ENCODE measurements around the gene PITRM1.

The PITRM1 gene

DNA sequence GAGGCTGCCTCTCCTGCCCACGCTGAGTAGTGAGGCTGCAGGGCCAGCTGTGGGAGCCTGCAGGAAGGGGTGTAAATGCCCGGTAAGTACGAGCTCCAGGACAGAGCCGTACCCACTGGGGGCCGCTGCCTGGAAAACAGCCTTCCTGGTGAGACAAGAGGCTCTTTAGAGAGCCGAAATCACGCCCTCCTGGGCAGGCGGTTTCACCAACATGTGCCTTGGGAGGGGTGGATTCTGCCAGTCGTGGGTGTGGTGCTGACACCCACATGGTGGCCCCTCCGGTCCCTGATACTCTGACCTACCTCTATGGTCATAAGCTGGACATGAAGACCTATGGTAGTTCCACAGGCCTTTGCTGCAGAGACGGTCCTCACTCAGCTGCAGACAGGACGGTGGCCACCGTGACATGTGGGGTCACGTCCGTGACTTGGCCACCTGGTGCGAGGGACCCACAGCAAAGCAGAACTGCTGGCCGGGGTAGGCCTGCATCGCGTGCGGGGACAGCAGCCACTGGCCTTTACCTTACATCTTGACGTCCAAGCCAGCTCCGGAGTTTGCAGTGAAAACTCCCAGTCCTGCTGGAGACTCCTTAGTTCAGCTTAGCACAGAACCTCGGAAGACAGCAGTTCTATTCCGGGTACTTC lies 46.9 kb downstream of the PITRM1 start:
- TF ChIP-seq, protein P1, sequence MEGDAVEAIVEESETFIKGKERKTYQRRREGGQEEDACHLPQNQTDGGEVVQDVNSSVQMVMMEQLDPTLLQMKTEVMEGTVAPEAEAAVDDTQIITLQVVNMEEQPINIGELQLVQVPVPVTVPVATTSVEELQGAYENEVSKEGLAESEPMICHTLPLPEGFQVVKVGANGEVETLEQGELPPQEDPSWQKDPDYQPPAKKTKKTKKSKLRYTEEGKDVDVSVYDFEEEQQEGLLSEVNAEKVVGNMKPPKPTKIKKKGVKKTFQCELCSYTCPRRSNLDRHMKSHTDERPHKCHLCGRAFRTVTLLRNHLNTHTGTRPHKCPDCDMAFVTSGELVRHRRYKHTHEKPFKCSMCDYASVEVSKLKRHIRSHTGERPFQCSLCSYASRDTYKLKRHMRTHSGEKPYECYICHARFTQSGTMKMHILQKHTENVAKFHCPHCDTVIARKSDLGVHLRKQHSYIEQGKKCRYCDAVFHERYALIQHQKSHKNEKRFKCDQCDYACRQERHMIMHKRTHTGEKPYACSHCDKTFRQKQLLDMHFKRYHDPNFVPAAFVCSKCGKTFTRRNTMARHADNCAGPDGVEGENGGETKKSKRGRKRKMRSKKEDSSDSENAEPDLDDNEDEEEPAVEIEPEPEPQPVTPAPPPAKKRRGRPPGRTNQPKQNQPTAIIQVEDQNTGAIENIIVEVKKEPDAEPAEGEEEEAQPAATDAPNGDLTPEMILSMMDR (conservative IDR thresholded peaks at IDR 0.05), result no peak
- TF ChIP-seq ZFX (IDR thresholded peaks at IDR 0.05), result no peak
- H3K27ac ChIP-seq, result no peak overlapping the region

DNA sequence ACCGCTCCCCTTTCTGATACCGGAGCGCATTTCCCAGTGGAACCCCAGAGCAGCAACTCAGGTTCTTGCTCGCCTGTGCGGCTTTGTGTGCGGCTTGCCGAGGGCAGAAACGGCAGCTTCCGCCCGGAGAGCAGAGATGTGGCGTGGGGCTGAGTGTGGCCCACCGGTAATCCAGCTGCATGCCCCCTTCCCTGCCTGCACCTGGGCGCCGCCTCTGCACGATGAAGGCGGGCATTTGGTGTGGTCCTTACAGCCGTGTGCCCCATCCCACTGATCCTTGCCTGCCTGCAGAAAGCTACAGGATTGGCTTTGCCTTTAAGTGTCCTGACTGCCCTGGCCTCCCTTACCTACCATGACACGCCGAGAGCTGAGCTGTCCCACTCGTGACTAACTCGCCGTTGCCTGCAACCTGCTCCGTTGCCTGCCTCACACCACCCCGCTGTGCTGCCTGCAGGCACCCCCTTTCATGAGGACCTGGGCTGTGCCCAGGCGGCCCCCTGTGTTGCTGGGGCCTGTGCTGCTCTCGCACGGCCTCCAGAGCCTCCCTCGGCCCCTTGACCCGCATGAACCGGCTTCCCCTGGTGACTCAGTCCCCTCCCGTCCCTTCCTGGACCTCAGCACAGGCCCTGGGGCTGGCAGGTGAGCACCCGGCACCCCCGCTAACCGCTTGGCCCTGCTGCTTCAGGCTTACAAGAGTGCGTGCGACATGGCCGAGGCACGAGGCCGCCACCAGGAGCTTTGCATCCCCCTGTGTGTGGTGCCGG lies 48.0 kb downstream of the PITRM1 start:
- no peak overlapping the region for H3K27ac ChIP-seq
- TF ChIP-seq ZFX (IDR thresholded peaks at IDR 0.05), result no peak
- TF ChIP-seq, protein P1 (conservative IDR thresholded peaks at IDR 0.05), result no peak

DNA sequence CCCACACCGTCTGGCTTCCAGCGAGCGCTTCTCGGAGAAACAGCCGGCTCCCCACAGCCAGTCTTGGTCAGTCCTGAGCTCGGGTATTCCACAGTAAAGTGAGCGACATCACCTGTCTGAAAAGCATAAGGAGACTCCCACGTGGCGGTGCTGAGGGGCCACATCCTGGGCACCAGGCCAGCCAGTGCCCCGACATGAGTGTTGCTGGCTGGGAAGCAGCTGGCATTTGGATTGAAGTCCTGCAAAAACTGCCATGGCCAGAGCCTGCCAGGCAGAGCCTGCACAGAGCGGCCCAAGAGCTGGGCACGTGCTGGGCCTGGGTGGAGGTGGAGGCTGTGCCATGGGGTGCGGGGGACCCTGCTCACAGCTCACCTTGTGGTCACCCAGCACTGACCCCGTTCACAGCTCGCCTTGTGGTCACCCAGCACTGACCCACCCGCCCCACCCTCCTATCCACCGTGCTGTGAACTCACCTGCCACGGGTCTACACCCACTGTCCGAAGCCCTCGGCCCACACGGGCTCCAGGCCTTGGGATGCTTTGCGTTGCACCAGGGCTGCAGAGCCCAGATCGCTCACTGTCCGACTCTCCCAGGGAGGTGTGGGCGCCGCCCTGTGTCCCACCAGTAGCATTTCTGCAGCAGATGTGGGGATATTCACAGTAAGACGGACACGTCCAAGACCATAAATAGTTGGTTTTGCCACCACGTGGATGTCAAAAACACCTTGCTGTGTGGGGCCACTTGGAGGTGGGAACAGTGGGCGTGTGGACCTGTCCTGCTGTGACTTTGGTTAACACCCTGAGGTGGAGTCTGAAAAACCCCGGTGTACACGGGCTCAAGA lies 48.8 kb downstream of the PITRM1 start:
- TF ChIP-seq ZFX (IDR thresholded peaks at IDR 0.05), result no peak
- TF ChIP-seq, protein P1 (conservative IDR thresholded peaks at IDR 0.05), result no peak
- no peak overlapping the region for H3K27ac ChIP-seq

DNA sequence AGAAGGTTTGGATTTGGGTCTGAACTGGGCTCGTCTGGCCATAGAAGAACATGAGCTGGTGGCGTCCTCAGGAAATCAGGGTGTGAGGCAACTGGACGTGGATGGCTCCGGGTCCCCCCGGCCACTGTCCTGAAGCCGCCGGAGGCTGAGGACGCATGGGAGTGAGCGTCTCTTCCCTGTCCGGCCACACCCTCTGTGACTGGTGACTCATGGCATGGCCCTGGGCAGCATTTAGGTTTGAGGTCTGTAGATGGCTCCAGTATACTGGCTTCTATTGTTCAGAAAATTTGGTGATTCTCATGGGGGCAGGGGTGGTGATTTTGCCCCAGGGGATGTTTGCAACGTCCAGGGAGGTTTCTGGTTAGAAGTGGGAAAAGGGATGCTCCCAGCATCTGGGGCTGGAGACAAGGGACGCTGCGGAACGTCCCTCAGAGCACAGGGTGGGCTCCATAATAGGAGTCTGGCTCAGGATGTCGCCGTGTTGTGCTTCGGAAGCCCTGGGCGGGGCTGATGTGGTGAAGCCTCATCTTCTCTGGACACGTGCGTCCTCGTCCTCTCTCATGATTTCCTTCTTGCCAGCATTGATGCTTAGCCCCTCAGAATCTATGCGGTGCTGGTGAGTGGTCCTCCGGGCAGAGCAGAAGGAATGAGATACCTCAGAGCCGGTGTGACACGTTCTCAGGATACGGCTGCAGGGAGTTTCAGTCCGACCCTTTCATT lies 49.9 kb downstream of the PITRM1 start:
- TF ChIP-seq, protein P1 (conservative IDR thresholded peaks at IDR 0.05), result no peak
- no peak for TF ChIP-seq ZFX (IDR thresholded peaks at IDR 0.05)
- no peak overlapping the region for H3K27ac ChIP-seq

DNA sequence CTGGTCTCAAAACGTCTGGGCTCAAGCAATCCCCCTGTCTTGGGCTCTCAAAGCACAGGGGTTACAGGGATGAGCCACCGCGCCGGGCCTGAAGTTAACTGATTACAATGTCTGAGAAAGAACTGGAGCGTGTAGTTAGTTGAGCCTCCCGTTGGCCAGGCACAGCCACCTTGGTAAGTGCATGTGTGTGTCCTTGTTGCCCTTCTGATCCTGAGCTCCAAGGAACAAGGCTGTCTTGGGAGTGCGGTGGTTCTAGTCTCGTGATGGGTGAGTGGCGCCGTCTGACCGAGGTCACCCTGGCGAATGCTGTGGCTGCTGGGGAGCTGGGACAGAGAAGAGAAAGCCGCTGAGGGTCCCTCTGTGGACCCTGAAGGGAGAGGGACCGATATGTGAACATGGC lies 50.5 kb downstream of the PITRM1 start:
- H3K27ac ChIP-seq, result no peak overlapping the region
- TF ChIP-seq, protein P1 (conservative IDR thresholded peaks at IDR 0.05), result no peak
- TF ChIP-seq ZFX (IDR thresholded peaks at IDR 0.05), result no peak

DNA sequence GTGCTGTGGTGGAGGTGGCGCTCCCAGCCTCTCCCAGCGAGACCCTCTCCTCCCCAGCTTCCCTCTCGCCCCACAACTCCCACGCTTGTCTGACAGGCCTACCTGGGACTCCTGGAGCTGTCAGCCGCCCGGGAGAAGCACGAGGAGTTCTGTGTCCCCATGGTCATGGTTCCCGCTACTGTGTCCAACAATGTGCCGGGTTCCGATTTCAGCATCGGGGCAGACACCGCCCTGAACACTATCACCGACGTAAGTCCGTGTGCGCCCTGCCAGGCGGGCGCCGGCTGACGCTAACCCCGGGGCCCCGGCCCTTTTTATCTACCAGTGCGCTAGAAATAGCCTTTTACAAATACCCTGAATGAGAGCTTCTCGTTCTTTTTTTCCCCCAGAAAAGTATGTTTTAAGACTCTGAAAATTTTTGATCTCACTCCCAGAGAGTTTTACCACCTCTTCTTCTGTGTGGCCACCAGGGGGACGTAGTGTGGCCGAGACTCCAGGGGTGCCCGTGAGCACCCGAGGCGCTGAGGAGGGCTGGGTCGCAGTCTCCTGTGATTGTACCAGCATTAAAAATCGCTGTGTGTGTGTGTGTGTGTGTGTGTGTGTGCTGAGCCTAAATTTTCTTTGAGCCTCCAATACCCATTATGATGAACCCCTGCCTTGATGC lies 52.7 kb downstream of the PITRM1 start:
- TF ChIP-seq ZFX (IDR thresholded peaks at IDR 0.05), result no peak
- TF ChIP-seq, protein P1 (conservative IDR thresholded peaks at IDR 0.05), result no peak; the same call in 1 of the 2 replicates
- no peak overlapping the region for H3K27ac ChIP-seq
